ENCODE measurements around the gene SOX8.

DNA sequence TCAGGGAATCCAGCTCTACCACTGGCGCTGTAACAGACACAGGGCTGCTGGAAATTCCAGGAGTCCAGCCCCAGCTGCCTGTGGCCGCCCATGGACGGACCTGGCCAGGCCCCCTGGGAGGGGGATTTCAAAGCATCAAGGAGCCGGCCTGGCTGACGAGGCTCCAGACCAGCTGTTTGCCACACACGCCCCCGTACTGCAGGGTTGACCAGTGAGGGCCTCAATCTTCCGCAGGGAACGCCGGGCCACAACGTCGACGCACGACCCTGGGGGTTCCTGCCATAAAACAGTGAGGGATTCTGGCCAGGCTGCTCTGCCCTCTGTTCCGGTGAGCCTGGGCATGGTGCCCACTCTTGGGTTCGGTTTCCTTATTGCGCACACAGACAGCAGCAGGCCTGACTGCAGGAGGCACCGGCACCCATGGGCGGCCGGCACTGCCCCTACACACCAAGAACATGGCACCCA lies 14.5 kb upstream of the SOX8 start:
- TF ChIP-seq, protein P1, sequence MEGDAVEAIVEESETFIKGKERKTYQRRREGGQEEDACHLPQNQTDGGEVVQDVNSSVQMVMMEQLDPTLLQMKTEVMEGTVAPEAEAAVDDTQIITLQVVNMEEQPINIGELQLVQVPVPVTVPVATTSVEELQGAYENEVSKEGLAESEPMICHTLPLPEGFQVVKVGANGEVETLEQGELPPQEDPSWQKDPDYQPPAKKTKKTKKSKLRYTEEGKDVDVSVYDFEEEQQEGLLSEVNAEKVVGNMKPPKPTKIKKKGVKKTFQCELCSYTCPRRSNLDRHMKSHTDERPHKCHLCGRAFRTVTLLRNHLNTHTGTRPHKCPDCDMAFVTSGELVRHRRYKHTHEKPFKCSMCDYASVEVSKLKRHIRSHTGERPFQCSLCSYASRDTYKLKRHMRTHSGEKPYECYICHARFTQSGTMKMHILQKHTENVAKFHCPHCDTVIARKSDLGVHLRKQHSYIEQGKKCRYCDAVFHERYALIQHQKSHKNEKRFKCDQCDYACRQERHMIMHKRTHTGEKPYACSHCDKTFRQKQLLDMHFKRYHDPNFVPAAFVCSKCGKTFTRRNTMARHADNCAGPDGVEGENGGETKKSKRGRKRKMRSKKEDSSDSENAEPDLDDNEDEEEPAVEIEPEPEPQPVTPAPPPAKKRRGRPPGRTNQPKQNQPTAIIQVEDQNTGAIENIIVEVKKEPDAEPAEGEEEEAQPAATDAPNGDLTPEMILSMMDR (IDR thresholded peaks at IDR 0.05), result no peak
- no peak for TF ChIP-seq POLR2A (IDR thresholded peaks at IDR 0.05)
